Stimulated activated CD8-positive, alpha-beta memory T cell treated with anti-CD3 and anti-CD28 coated beads, Interleukin-4, amount 100 ng/mL, for 24 hours (primary cell): Measurements from ENCODE around the gene VSIG4.

Source experiments
- DNase-seq: peaks from one replicate; pipeline ENCODE4 v3.0.0-alpha.2; 2020; ENCODE audit warnings: low read depth

Gene VSIG4

DNA sequence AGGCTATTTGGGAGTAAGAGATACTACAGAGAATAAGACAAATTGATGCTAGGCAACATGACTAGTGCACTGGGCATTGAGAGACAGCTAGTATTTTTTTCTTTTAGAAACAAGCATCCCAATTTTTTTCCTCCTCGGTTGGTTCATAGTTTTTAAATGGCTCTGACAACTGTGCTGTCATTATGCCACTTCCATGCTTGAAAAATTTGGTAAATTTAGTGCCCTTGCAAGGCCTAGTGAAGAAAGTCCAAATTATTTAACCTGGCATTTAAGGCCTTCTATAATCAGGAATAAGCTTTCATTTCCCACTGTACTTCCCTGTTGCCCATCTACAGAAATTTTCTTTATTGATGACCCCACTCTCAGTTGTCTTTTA is 15.8 kb downstream of the VSIG4 start:
- no peak for DNase-seq

DNA sequence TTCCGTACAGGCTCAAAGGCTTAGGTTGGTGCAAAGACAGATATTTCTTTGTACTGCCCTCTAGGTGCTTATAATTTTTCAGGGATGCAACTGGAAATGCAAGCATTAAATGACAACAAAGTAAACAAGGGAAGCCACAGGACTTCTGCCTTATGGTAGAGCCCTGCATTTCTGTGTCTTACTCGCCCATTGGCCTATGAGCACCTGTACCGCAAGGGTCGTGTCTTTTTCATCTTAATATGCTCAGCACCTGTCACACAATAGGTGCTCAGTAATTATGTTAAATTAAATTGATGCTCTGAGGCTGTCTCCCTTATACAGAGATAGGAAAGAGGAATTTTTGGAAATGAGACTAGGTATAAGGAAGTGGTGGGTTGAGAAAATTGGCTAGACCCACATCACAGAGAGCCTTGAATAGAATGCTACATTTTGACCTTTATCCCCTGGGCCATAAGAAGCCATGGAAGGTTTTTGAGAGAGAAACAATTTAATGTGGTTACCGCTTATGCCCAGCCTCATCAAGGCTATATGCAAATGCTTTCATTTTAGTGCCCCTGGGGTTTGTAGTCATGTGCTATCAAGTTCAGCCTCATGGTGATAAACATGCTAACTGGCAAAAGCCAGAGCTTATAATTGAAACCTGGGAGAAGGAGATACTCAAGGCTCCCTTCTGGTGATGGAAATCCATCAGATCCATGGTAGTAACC is 16.3 kb downstream of the VSIG4 start:
- DNase-seq: no peak

DNA sequence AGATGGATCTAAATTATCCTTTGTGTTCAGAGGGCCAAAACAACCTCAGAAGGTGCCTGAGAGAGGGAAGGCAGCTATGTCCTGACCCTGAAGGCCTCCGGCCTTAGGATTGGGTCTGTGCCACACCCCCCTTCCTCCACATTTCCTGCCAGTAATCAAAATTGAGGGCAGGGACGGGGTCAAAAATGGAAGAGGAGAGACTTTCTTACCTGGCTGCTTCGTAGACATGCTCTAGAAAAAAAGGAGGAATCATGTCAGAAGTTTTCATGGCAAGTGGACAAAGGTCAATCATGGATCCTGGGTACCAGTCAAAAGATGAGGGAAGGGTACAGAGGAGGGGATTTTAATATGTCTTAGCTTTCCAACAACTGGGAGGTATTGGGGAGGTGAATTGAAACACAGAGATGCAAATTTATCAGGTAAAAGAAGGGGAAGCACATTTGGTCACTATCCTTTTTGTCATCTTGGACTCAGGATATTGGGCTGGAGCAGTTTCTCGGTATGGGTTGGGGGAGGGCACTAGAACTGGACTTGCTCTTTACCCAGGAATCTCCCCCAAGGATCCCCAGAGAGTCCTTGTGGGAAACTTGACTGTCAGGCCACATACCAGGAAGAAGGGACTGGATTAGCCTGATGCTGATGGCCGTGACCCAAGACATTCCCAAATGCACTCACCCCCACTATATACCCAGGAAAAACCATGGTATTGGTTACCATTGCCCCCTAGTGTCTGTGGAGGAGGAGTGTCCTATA is 17.1 kb downstream of the VSIG4 start:
- DNase-seq: no peak

DNA sequence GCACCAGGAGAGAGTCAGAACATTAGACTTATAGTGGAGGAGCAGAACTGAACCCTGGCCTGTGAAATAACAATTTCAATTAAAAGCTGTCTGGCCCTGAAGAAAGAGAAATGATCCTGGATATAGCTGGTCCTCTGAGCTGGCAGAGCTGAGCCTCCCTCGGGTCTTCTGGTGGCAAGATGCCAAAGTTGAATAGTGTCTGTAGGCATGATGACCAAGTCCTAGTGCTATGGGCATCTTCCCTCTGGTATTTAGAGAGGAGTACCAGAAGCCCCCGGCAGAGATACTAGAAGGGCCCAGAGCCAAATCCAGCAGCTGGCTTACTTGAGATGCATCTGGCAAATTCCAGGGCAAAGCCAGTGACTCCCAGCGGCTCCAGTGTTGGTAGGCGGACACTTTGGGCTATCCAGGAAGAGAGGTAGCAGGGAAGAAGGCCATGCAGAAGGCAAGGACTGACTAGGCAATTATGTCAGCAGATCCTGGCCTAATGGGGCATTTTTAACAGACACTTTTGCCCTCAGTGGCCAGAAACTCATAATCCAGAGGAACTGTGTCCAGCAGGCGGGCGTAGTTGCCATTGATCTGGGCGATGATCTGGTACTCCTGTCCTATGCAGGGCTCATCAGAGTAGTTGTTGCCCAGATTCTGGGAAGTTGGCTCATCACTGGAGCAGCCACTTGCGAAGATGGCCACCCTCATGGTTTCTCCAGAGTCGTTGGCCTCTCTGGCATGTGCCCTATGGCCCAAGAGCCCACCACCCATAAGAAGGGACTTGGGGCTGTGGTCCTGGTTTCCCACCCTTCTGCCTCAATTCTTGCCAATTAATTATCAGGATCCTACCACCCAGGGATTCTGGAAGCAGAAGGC is 17.9 kb downstream of the VSIG4 start:
- DNase-seq: no peak

DNA sequence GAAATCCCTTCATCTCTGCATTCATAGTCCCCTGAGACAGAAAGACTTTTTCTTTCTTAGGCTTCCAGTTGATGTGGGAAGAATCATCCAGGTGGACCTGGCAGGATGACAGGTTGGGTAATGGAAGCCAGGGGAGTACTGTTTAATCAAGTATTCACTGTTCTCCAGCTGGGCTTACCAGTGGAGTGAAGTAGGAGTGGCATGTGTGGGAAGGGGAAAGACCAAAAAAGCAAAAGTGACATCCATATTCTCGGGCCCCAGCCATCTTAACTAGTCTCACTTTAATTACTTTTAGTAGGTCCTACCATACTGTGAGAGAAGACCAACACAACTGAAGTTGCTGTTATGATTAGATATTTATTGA is 18.5 kb downstream of the VSIG4 start:
- DNase-seq: no peak

DNA sequence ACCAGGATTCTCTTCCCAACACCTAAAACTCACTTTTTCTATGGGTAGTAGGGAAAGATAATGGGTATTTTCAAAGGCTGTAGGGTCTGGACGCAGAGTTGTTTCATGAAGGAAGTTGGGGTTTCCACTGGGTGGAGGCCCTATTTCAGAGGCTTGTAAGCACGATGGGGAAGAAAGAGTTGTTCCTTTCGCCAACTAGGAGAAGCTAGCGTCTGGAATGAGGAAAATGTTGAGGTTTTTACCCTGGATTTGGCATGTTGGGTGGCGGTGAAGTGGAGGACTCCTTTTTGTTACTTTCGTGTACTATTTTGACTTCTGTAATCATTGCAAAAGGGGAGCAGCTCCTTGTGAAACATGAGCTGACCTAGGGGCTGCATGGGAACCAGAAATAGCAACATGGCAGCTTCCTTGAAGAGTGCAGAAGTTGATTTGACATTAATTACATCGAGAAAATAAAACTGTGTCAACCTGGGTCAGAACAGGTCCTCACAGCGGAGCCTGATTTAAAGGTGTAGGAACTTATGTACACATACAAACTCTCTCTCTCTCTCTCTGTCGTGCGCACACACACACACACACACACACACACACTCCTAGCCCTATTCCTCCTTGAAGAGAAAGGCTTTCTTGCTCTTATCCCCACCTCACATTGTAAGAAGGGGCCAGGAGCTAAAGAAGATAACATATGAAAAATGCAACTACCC is 19.1 kb downstream of the VSIG4 start:
- no peak for DNase-seq

DNA sequence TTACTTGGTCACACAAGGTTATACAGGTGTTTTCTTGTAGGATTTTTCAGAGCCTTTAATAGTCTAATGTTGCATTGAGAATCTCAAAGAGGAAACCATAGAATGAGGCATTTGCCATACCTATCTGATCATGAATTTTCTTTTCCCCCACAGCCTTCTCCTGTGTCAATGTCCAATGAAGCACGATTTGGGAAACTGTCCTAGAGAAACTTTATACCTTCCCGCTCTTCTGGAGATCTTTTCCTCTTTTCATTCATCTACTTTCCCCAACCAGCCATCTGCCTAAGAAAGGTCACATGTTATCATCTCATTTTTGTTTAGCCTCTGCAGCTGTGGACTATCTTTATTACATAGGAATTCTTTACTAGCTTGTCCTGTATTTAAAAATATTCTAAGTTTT is 19.9 kb downstream of the VSIG4 start:
- DNase-seq: no peak

DNA sequence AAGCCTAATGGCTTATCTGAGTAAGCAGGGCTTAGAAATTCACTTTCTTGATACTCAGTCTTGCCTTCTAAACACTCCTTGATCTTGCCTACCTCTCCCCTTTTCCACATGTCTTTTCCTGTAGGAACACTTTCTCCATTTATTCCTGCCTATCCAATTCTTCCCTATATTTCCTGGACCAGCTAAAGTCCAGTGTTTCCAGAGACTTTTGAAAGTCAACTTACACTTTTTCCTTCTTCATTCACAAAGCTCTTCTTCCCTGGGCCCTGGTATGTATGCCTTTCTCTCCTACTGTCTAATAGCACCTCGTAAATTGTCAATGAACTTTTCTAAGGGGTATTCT is 20.6 kb downstream of the VSIG4 start:
- DNase-seq: no peak

DNA sequence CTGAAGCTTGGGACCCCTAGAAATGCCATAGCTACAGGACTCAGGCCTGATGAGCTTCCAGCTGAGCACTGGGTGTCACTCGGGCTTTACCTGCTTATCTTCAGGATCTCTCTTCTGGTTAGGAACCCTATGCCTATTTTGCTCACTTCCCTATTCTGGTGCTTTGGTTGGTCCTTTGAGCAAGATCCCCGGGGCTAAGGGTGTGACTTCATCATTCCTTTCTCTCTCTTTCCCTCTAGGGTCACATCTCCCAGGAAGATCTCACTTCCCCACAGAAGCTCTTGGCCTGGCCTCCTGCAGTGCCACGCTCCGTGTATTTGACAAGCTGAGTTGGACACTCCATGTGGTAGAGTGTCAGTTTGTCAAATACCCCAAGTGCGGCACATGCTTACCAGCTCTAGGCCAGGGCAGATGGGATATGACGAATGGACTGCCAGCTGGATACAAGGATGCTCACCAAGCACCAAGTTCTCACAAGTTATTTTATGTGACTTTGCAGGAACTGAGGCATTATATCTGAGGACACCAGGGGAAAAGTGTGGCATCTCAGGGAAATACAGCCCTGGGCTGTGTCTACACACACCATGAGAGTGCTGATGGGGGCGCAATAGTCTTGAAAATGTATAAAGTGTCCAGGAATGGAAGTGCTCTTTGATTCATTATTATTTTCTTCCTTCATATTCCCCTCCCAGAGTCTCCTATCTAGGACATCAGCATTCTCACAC is 21.1 kb downstream of the VSIG4 start:
- DNase-seq: no peak

DNA sequence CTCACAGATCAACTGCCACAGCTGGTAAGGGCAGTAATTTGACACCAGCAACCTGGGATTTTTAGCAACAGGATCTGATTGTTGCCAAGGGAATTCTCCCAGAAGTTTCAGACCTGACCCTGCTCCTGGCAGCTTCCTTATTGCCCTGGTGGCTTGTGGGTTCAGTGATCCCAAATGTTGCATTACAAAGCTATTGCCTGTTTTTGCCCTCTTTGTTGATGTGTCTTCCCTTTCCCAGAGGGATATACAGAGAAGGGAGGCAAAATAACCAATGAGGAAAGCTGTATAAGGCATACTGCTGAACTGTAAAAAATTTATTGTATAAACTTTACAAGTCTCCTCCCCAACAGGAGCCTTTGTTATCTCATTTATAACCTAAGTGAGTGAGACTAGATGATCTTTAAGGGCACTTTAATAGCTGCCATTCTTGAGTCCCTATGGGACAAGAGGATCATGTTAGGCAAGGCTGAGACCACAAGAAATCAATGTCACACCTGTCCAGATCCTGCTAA is 22.2 kb downstream of the VSIG4 start:
- DNase-seq: no peak

DNA sequence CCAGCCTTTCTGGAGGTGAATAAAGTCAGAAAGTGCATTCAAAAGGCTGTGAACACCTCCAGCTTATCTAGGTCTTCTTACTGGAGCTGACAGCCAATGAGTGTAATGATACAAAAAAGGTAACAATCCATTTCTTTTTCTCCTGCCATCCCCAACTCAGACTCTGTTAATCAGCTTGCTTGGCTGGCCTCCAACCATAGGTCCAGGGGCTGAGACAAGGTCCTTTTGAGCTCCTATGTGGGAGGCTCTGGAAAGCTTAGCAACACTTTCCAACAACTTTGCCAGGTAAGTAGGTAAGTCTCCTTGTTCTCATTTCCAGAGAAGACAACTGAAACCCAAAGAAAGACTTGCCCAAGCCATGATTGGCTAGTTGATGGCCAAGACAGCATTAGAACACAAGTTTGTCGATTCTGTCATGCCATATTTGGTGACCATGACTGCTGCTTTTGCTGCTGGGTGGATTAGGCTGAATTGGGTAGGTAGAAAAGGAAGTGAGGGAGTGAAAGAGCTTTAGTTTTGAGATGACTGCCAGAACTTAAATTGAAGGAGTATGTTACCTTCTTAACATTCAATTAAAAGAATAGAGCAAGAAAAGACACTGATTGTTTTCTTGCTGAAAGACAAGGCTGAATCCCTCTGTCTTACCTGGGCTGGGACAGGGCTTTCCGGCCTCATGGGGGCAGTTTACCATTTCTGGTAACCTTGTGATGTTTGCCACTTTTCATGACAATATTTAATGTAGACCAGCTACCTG is 22.8 kb downstream of the VSIG4 start:
- no peak for DNase-seq

DNA sequence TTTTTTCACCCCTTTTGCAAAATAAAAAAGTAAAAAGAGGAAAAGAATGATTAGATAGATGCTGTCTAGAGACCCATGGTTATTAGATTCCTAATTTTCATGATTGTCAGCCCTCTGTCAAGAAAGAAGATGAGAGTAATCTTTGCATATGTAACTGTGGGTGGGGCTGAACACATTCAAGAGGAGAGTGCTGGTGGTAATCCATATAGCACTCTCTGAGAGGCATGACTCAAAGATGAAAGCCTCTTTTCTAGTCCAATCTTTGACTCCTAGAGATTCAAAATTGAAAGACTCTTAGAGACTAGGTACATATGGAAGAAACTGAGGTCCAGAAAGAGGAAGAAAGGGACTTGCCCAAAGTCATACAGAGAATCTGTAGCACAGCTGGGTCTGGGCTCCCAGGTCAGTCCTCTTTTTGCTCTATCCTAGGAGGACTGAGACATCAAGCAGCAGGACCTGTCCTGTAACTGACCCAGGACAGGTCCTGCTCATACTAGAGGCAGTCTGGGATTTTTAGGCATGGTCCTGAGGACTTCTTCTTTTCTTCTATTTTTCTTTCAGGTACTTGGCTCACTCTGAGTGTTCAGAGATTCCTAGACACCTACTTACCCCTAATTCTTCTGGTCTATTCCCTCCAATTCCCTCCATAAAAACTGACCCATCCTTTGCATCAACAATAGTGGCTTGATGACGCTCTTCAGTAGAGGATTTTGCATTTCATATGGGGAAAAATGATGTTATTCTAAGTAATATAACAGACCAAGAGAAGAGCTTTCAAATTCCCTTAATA is 23.8 kb downstream of the VSIG4 start:
- DNase-seq: no peak

DNA sequence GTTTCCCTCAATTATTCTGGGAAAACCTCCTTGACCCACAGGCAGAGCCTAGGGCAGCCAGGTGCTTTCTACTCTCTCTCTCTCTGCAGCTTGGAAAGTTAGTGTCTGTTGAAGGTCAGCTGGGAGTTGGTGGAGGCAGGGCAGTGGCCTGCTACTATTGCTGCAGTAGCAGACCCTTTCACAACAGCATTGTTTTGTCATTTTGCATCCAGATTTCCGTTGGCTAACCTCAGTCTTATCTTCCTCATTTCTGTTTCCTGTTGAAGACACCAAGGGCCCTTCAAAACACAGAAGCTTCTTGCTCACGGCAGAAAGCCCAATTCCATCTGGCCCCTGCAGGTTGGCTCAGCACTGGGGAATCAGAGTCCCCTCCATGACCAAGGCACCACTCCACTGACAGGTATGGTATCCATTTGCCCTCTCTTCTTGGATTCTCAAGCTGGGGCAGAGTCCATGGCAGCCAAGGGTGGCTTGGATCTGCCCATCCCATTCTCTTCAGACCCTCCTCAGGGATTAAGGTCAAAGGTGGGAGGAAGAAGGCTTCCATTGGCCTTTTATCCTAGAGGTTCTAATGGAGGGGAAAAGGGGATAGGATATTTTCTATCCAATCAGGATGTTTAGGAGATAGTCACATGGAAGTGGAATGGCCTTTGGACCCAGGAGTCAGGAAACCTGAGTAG is 24.6 kb downstream of the VSIG4 start:
- DNase-seq: no peak

DNA sequence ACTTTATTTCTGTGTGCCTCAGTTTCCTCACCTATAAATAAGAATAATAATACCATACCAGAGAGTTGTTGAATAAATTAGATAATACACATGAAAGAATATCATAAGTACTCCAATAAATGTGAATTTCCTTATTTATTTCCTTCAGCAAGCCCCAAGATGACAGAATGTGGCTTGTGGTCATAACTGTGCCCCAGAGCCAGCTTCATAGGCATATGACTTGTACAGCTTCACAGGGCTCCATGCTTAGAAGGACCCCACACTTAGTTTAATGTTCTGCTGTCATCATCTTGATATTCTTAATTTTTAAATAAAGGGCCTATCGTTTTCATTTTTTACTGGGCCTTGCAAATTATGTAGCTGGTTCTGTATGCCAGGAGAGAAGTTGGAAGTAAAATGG is 25.3 kb downstream of the VSIG4 start:
- DNase-seq: no peak

DNA sequence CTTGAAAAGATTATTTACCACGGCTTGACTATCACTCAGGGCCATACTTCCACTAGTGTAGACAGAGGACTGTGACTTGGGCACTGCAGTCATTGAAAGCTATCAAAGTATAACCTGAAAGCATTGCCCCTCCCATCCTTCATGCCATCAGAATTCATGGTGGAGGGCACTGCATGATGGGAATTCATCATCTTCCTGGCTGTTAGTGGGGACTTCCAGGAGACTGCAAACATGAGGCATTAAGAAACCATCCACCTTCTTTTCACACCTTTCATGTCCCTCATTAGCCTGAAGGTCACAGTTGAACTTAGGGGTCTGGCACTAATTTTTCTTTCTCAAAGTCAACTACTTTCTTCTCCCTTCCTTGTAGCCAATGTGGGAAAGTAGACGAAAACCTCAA is 25.8 kb downstream of the VSIG4 start:
- no peak for DNase-seq

DNA sequence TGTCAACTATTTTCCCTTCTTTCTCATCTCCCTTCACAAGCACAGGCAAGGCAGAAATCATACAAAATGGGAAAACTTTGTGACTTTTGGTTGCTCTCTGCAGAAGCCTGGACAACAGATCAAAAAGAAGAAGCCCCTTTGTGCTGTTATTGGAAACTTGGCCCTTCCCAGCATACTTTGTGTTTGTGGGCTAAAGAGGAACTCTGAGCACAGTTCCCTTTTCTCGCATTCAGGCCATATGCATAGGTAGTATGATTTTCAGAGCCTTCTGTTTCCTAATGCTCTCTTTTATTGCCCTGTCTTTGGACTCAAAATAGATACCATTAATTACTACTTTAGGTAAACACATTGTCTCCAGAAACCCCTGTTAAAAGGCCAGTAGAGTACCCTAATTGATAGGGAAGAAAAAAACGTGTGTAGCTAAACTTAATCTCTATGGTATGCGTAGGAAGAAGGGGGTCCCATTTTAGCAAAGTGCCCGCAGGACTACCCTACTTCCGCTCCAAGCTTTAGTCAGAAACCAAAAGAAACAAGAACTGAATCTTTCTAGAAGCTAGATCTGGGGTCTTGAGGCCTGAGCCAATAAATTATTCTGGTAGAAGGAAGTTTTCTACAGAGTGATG is 26.6 kb downstream of the VSIG4 start:
- no peak for DNase-seq

DNA sequence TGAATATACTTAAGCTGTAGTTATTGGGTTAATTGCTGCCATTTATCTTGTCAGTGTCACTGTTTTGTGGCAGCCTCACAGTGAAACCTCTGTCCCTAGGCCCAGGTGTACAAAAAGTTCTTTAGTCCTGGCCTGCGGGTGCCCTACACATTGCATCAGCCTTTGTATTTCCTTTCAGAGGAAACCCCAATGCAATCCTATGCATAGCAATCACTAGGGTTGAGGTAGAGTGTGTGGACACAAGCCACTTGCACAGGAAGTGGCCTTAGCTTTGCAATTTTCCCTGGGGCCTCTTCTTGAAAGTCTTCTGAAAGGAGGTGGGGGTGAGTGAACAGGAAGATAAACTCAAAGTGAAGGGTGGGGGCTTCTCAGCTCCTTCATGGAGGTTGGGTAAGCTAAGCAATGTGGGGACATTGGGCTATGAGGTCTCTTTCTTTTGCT is 27.8 kb downstream of the VSIG4 start:
- no peak for DNase-seq

DNA sequence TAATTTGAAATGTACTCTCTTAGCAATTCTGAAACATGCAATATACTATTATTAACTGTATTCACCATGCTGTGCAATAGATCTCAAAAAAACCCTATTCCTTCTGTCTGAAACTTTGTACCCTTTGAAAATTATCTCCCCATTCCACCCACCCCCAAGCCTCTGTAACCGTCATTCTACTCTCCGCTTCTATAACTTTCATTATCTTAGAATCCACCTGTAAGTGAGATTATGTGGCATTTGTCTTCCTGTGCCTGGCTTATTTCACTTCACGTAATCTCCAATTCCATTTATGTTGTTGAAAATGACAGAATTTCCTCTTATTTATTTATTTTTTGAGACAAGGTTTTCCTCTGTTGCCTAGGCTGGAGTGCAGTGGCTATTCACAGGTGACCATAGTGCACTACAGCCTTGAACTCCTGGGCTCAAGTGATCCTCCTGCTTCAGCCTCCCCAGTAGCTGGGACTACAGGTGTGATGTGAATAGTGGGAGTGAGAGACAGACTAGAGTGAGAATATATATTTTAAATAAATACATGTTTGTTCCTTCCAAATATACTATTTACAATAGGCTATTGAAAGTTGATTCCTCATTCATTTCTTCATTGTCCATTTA is 30.5 kb downstream of the VSIG4 start:
- DNase-seq: no peak
